Stimulated activated CD4-positive, alpha-beta T cell treated with anti-CD3 and anti-CD28 coated beads, Interleukin-15, amount 100 ng/mL, for 1 hour (primary cell): ENCODE results near the gene CDH18.

Experiments
- DNase-seq, 2 donors: peaks; one replicate each; pipeline ENCODE4 v3.0.0-alpha.2; 2020; ENCODE audit warnings: low read depth in 1 of 2, low spot score in 1 of 2

CDH18 gene

DNA sequence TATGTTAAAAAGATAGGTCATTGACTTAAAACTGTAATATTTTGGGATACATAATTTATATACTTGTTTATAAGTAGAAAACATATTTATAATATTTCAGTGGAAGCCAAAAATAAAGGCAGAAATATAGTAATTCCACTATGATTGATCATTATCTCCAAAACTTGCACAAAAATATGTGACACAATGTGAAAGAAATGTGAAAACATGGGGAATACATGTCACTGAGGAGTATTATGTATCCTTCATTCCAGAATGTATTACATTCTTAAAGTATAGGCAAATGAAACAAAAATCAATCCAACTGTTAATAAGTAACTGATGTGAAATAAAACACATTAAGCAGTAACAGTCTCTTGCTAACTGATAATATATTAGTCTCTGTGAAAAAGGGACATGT lies 236.7 kb downstream of the CDH18 start:
- no peak for DNase-seq

DNA sequence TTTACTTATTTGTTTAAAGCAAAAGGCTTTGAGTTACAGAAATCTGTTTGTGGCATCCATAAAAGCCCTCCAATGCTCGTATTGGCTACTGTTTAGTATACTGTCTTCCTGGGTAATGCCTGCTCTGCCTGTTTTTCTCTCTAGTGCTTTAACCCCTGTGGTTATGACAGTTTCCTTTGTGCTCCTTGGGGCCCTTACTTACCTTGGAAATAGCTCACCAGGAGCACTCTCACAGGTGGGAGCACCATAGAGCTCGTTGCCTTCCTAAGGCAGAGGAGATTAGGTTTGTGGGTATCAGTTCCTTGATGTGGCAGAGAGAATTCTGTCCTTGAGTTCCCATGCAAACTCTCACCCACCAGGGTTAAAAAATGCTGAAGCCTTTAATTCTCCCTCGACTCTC lies 242.8 kb downstream of the CDH18 start:
- no peak for DNase-seq

DNA sequence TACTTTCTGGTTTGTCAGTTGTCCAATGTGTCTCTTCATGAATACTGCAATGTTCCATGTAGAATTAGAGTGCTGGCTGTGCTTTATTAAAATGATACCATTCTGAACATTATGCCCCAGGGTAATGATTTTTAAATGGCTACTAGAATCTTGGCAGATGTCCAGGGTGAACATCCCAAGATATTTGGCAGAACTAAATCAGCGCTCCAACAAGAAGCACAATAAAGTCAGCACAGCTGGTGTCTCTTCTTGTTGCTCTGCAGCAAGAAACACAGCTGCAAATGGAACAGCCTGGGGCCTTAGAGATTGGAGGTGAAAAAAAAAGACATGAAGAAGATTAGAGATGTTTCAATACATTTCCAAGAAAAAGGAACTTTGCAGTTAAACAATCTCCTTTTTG lies 248.3 kb downstream of the CDH18 start:
- DNase-seq, result no peak

GRCh38 chr5:19734776-19735175 lies 253.2 kb downstream of the CDH18 start:
- DNase-seq, result no peak

DNA sequence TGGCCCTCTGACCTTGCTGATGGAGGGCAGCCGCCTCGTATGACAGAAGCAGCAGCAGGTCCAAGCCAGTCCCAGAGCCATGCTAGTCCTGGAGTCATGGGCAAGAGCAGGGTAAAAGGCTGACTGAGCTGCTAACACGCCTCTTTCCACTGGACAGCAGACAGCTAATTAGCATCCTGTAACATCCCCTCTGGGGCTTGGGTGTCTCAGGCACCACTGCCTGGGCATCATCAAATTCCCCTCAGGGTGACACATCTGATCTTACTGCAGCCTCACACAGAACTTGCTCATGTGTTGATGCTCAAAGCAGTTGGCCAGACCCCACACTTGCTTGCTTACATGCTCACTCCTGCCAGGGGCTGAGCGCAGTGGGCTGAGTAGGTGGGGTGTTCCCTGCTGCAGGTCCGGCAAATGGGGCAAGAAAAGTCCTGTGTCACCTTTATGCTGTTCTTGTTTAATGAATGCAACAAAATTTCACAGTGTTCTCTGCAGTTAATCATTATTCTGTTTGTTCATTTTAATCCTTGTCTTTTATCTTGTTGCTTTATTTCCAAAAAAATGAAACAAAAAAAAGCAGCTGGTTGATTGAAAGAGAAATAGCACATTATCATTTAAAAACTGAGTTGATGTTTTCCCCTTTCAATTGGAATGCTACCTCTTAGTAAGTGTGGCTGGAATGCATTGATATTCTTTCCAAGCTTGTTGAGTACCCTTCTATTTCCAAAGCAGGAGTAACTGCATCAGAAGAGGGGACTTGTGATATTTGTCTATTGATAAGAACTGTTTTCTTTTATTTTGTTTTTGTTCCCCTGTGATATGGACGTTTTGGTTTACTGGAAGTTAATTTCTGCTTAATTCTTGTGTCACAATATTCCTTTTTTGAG lies 254.1 kb downstream of the CDH18 start:
- no peak for DNase-seq

DNA sequence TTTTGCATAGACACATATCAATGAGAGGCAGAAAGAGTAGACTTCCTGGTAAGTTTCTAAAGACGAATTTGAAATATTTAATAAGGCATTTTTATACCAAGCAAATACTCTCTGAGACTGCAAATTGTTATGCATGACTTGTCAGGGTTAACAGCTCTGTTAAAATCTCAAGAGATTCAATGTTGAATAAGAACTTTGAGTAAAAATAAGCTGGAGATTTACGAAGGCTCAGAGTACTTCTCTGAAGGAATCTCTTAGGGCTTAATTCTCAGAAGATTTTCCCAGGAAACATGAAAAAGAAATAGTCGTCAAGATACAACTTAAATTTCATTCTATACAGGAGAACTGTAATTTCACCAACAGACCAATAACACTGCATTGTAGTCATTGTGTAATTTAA lies 259.4 kb downstream of the CDH18 start:
- DNase-seq, result no peak

- DNase-seq, result no peak
These were observed 268.9 kb downstream of the CDH18 start for GRCh38 chr5:19719109-19719508.

DNA sequence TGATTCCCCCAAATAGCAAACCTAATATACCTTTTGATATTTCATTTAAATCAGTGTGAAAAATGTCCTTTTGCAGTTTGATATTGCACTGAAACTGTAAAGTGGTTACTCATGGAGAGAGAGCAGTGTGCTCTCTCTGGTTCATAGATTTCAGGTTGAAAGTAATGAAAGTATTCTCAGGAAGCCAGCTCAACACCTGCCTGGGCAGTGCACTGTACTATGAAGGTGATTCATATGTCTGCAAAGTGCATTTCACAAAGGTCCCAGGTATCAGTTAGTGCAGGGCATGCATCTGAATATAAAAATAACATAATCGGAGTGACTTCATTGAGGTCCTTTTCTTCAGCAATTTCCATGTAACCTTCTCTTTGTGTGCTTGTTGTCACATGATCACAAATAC lies 274.3 kb downstream of the CDH18 start:
- DNase-seq, result no peak

GRCh38 chr5:19709403-19709802 lies 278.6 kb downstream of the CDH18 start:
- DNase-seq, result no peak

GRCh38 chr5:19706776-19707175 lies 281.2 kb downstream of the CDH18 start:
- DNase-seq, result no peak

- DNase-seq, result no peak
These were observed 286.3 kb downstream of the CDH18 start for GRCh38 chr5:19701731-19702130.

DNA sequence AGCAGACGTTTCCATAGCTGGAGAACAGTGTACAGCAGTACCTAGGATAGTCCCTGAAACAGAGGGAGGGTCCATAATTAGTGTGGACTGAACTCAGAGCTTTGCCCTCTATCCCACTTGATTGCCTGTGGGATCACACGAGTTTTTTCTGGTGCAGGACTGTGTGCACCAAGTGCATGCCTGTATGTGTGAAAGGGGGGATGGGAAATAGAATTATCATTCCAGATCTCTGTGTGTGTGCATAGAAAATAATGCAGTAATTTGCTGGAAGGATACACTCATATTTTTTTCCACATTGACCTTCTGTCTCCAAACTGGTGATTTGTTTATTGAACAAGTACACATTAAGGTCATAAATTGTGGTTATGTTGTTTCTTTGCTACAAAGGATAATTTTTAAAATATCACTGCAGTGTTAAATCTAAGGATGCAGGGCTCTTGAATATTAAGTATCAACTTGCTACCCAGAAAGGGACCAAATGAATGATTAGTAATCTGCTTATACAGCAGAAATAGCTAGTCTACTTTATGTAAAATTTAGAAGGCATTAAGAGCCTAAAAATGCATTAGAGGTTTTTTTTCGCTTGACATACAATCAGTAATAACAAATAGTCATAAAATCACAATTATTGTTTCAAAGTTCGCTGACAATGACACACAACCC lies 292.9 kb downstream of the CDH18 start:
- DNase-seq, result no peak

- no peak for DNase-seq
These were observed 297.0 kb downstream of the CDH18 start for GRCh38 chr5:19690978-19691377.

- no peak for DNase-seq
These were observed 302.5 kb downstream of the CDH18 start for GRCh38 chr5:19685473-19685872.

DNA sequence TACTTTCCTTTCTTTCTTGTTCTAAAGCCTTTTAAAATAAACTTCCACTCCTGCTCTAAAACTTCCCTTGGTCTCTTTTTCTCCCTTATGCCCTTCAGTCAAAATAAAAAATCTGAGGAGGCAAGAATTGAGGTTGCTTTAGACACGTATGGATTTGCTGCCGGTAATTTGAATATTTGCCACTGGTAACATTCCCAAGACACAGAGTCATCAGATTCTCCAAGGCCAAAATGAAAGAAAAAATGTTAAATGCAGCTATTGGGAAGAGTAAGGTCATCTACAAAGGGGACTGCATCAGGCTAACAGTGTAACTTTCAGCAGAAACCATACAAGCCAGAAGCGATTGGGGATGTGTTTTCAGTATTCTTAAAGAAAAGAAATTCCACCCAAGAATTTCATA lies 311.1 kb downstream of the CDH18 start:
- DNase-seq, result no peak

DNA sequence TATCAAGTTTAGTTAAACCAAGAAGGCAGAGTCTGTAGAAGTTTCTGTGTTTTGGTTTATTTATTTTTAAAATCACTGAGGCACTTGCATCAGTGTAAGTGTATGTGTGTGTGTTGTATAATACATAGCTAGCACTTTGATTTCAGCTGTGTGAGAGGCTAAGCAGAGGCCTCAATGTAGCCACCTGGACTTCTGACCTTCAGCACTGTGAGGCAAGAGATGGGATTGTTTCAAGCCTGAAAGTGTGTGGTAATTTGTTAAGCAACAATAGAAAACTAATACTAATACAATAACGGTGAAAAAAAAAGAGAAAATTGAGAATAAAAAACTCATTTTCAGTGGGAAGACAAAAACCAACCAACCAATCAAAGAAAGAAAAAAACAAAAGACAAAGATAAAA lies 327.3 kb downstream of the CDH18 start:
- DNase-seq, result no peak

DNA sequence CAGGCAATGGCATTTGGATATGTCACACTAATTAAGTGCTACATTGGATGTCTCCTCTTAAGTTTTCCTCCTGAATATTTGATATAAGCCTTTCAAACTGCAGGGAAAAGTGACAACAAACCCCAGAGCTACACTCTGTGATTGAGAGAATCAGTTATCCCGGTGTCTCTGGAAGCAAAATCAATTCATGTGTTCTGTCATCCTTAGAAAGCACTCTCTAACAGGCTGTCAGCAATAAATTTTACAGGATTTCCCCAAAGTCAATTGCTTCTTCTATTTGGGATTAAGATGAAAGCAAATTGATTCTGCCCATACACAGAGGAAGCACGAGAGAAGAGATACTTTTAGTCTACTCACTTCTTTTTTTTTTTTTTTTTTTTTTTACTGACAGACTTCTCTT lies 332.4 kb downstream of the CDH18 start:
- no peak for DNase-seq

DNA sequence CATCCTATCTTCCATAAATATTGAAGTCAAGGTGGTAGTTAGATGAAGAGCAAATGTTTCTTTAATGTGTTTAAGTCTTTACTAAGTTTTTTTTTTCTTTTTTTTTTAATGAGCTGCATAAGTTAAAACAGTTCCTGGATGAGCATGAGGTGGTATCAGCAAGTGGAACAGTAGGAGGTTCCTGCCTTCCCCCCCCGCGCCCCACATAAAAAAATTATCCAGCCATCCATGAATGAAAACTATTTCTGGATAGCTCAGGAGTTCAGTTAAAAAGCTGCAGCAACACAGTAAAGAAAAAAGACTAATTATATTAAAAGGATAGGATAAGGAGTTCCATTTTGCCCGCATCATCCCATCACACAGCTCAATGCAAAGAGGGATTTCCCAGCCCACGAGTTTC lies 349.5 kb downstream of the CDH18 start:
- no peak for DNase-seq

GRCh38 chr5:19630876-19631275 lies 357.1 kb downstream of the CDH18 start:
- DNase-seq, result no peak

DNA sequence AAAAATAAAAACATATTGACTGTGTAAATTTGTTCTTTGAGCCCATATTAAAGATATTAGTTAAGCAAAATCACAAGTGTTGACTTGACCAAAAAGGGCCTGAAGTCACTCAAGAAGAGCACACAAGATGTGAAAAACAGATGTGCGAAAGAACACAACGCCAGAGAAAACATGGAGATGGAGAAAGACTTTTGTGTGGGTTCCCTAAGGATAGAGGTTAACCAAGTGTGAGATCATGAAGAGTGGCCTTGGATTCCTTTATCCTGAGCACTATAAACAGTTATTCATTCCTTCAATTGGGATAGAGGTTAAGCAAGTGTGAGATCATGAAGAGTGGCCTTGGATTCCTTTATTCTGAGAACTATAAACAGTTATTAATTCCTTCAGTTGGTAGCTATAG lies 361.8 kb downstream of the CDH18 start:
- no peak for DNase-seq

- DNase-seq, result no peak
These were observed 362.4 kb downstream of the CDH18 start for GRCh38 chr5:19625562-19625961.

DNA sequence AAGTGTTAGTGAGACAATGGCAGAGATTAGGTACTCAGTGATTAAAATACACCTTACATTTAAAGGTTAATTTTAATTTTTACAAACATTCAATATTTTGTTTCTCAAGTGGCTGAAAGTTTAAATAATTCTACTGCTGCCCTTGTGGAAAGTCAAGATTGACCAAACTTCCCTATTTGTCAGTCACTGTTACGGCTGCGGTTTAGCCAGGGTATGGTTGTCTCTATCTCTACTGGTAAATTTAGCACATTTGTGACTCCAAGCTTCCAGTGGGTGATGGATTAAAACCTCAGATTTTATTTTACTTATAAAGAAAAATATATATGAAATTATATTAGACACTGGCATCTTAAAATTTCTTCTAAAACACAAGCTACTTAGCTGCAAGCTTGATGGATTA lies 368.4 kb downstream of the CDH18 start:
- DNase-seq, result no peak

GRCh38 chr5:19616701-19617215 lies 371.2 kb downstream of the CDH18 start:
- DNase-seq, result no peak
